Posterior vena cava (tissue), 2 donors: Measurements from ENCODE around the gene TMEM178B. TPM values are rescaled to one million over a fixed set of nuclear protein-coding genes. Genes with fewer than 3 reads are reported as not detected.

Experiments
- DNase-seq: peaks from one replicate; pipeline ENCODE4 v3.0.0-alpha.2; 2020; ENCODE audit warnings: low spot score
- intact Hi-C, 2 donors: fragments of 100-400 bp; cut with DNase I; formaldehyde crosslinking; loops; one replicate each; pipeline versions ENCODE4 v1.14.1 to v1.14.2; 2022 to 2023
- total RNA-seq, 2 donors: library from RNA; stranded (reverse); fragmentation: NEBNext Ultra II Directional; extraction: Animal tissue kit (Norgen Biotek cat#: 25700); gene quantifications; one replicate each; pipeline ENCODE4 v1.2.1, GENCODE V29; 2021
- donor health status: DM: yes; HTN: yes; CAD: no.
- donor health status: DM: yes; HTN: yes; CAD: no.

Gene TMEM178B
- total RNA-seq, 2 donors from 2014 or later, result 1.00 to 1.2 TPM

GRCh38 chr7:141203177-141203576 lies 129.3 kb downstream of the TMEM178B start:
- intact Hi-C loops, result no loop called here
- no peak for DNase-seq

- DNase-seq, result no peak
- intact Hi-C loops, result no loop called here
These were observed 129.7 kb downstream of the TMEM178B start for GRCh38 chr7:141203586-141203985.

- intact Hi-C loops, result no loop called here
These were observed 133.8 kb downstream of the TMEM178B start for GRCh38 chr7:141207661-141208060.

GRCh38 chr7:141208539-141208938 lies 134.7 kb downstream of the TMEM178B start:
- intact Hi-C loops, result no loop called here
- DNase-seq, result no peak

More at GRCh38 chr7:141207661-141208060, 133.8 kb downstream of the TMEM178B start:
- no peak for DNase-seq

GRCh38 chr7:141209454-141209853 lies 135.6 kb downstream of the TMEM178B start:
- no peak for DNase-seq

GRCh38 chr7:141210862-141211261 lies 137.0 kb downstream of the TMEM178B start:
- intact Hi-C loops, result no loop called here
- DNase-seq, result no peak

More at GRCh38 chr7:141209454-141209853, 135.6 kb downstream of the TMEM178B start:
- intact Hi-C loops, result no loop called here

GRCh38 chr7:141213226-141213625 lies 139.4 kb downstream of the TMEM178B start:
- DNase-seq, result no peak
- intact Hi-C loops, result no loop called here

- intact Hi-C loops, result no loop called here
- no peak for DNase-seq
These were observed 144.1 kb downstream of the TMEM178B start for GRCh38 chr7:141217938-141218337.

GRCh38 chr7:141218941-141219340 lies 145.1 kb downstream of the TMEM178B start:
- no peak for DNase-seq
- intact Hi-C loops, result no loop called here

- intact Hi-C loops, result no loop called here
- DNase-seq, result no peak
These were observed 146.5 kb downstream of the TMEM178B start for GRCh38 chr7:141220263-141220880.

GRCh38 chr7:141221007-141221612 lies 147.2 kb downstream of the TMEM178B start:
- intact Hi-C loops, result no loop called here
- no peak for DNase-seq

- intact Hi-C loops, result no loop called here
- no peak for DNase-seq
These were observed 152.2 kb downstream of the TMEM178B start for GRCh38 chr7:141225916-141226618.

- intact Hi-C loops, result no loop called here
- no peak for DNase-seq
These were observed 153.6 kb downstream of the TMEM178B start for GRCh38 chr7:141227454-141227853.

GRCh38 chr7:141228482-141228881 lies 154.6 kb downstream of the TMEM178B start:
- intact Hi-C loops, result no loop called here
- DNase-seq, result no peak

- DNase-seq, result no peak
- intact Hi-C loops, result no loop called here
These were observed 157.3 kb downstream of the TMEM178B start for GRCh38 chr7:141231018-141231792.

- no peak for DNase-seq
- intact Hi-C loops, result no loop called here
These were observed 158.6 kb downstream of the TMEM178B start for GRCh38 chr7:141232286-141233051.

GRCh38 chr7:141234335-141235105 lies 160.7 kb downstream of the TMEM178B start:
- intact Hi-C loops, result no loop called here

GRCh38 chr7:141235656-141236055 lies 161.8 kb downstream of the TMEM178B start:
- DNase-seq, result no peak
- intact Hi-C loops, result no loop called here

More at GRCh38 chr7:141234335-141235105, 160.7 kb downstream of the TMEM178B start:
- DNase-seq, result no peak
